CD14-positive monocyte (primary cell): Measurements from ENCODE around the gene TSHZ2. TPM values are rescaled to one million over a fixed set of nuclear protein-coding genes. Genes with fewer than 3 reads are reported as not detected.

Experiments
- DNase-seq, 3 donors: peaks; one replicate each; pipeline ENCODE4 v3.0.0-alpha.2; 2011 to 2022
- H2AFZ ChIP-seq: 2 replicates; pipeline ENCODE4 v1.6.0; 2012; ENCODE audit warnings: mild to moderate bottlenecking, low read depth, low read length, inconsistent platforms; ENCODE audit not compliant: insufficient read depth, poor library complexity, severe bottlenecking
- H3K27ac ChIP-seq, 2 donors: 1 replicate in 1 of 2; 2 replicates in 1 of 2; pipeline ENCODE4 v1.5.1; 2012 to 2013; ENCODE audit warnings: low read length in 2 of 2, control low read depth in 1 of 2, inconsistent platforms in 1 of 2, low read depth in 1 of 2, mild to moderate bottlenecking in 1 of 2
- H3K27me3 ChIP-seq, 2 donors: one replicate each; pipeline versions ENCODE4 v1.6.0 to v1.6.1; 2011 to 2013; ENCODE audit warnings: low read length in 2 of 2; ENCODE audit not compliant: control insufficient read depth in 2 of 2, insufficient read depth in 2 of 2
- H3K36me3 ChIP-seq, 2 donors: replicated peaks in 1 of 2; 1 replicate in 1 of 2; 2 replicates in 1 of 2; pipeline versions ENCODE4 v1.5.1 to v1.6.1; 2012 to 2013; ENCODE audit warnings: low read length in 2 of 2, control low read depth in 1 of 2, inconsistent platforms in 1 of 2, mild to moderate bottlenecking in 1 of 2; ENCODE audit not compliant: insufficient read depth in 2 of 2, control insufficient read depth in 1 of 2
- H3K4me1 ChIP-seq, 2 donors: 1 replicate in 1 of 2; 2 replicates in 1 of 2; pipeline versions ENCODE4 v1.5.1 to v1.6.1; 2012 to 2013; ENCODE audit warnings: low read length in 2 of 2, control low read depth in 1 of 2, inconsistent platforms in 1 of 2, mild to moderate bottlenecking in 1 of 2, moderate library complexity in 1 of 2; ENCODE audit not compliant: insufficient read depth in 2 of 2, control insufficient read depth in 1 of 2
- H3K4me2 ChIP-seq: replicated peaks from 2 replicates; pipeline ENCODE3; 2012; ENCODE audit warnings: low read length, moderate library complexity, mild to moderate bottlenecking; ENCODE audit not compliant: poor library complexity, severe bottlenecking; ENCODE audit errors: extremely low read depth
- H3K4me3 ChIP-seq, 3 experiments: fragments of 200-600 bp in 1 of 3; sonication (generic) in 1 of 3; replicated peaks in 1 of 3; 1 replicate in 2 of 3; 2 replicates in 1 of 3; pipeline ENCODE4 v1.5.1; 2011 to 2013; ENCODE audit warnings: low read length in 3 of 3, mild to moderate bottlenecking in 3 of 3, control low read depth in 2 of 3, low read depth in 2 of 3, inconsistent platforms in 1 of 3, moderate library complexity in 1 of 3
- H3K79me2 ChIP-seq: 2 replicates; pipeline ENCODE4 v1.6.0; 2012; ENCODE audit warnings: mild to moderate bottlenecking, control low read depth, inconsistent platforms, low read length, moderate library complexity; ENCODE audit not compliant: insufficient read depth
- H3K9ac ChIP-seq: 2 replicates; pipeline ENCODE4 v1.6.0; 2017; ENCODE audit warnings: low read length, mild to moderate bottlenecking; ENCODE audit not compliant: insufficient read depth, poor library complexity, severe bottlenecking
- H3K9me3 ChIP-seq, 2 donors: replicated peaks in 1 of 2; 1 replicate in 1 of 2; 2 replicates in 1 of 2; pipeline versions ENCODE4 v1.5.1 to v1.6.1; 2012 to 2013; ENCODE audit warnings: low read length in 2 of 2, control low read depth in 1 of 2; ENCODE audit not compliant: control insufficient read depth in 1 of 2, insufficient read depth in 1 of 2
- H4K20me1 ChIP-seq: 2 replicates; pipeline ENCODE4 v1.6.0; 2012; ENCODE audit warnings: mild to moderate bottlenecking, low read length, control low read depth, moderate library complexity; ENCODE audit not compliant: insufficient read depth
- H3K27ac Mint-ChIP-seq, 7 donors: one replicate each; pipeline ENCODE4 v1.8.0; 2020; ENCODE audit warnings: mild to moderate bottlenecking in 7 of 7, mixed read lengths in 7 of 7, moderate library complexity in 6 of 7, inconsistent platforms in 2 of 7
- H3K27me3 Mint-ChIP-seq, 3 donors: one replicate each; pipeline ENCODE4 v1.8.0; 2021 to 2022; ENCODE audit warnings: low read depth in 3 of 3, mild to moderate bottlenecking in 3 of 3, mixed read lengths in 3 of 3, moderate library complexity in 3 of 3, inconsistent platforms in 1 of 3
- H3K36me3 Mint-ChIP-seq, 2 donors: one replicate each; pipeline ENCODE4 v1.8.0; 2020; ENCODE audit warnings: mixed read lengths in 2 of 2, inconsistent platforms in 1 of 2, mild to moderate bottlenecking in 1 of 2
- H3K4me1 Mint-ChIP-seq: one replicate; pipeline ENCODE4 v1.8.0; 2020; ENCODE audit warnings: mild to moderate bottlenecking, mixed read lengths
- H3K4me3 Mint-ChIP-seq, 2 donors: one replicate each; pipeline ENCODE4 v1.8.0; 2020; ENCODE audit warnings: mild to moderate bottlenecking in 2 of 2, mixed read lengths in 2 of 2, moderate library complexity in 1 of 2
- H3K9me3 Mint-ChIP-seq, 7 donors: one replicate each; pipeline ENCODE4 v1.8.0; 2020 to 2022; ENCODE audit warnings: mixed read lengths in 7 of 7, mild to moderate bottlenecking in 6 of 7, moderate library complexity in 6 of 7, inconsistent platforms in 2 of 7
- WGBS: methylation state at CpG from one replicate; pipeline ENCODE4 v1.1.5; 2013; ENCODE audit warnings: missing lambda C conversion rate; ENCODE audit not compliant: insufficient coverage; 5-methylcytosine and 5-hydroxymethylcytosine counted together
- intact Hi-C, 2 donors: fragments of 100-400 bp; cut with micrococcal nuclease; formaldehyde crosslinking; loops; one replicate each; pipeline versions ENCODE4 v1.15.0 to v1.15.1; 2023
- polyA plus RNA-seq, 3 donors: library from polyadenylated mRNA; depleted of rRNA in 1 of 3; unstranded in 2 of 3; stranded (reverse) in 1 of 3; fragments of 300-500 nt in 2 of 3; fragments of >200 nt in 1 of 3; fragmentation: Illumina TruSeq in 2 of 3; gene quantifications; 1 replicate in 2 of 3; 2 replicates in 1 of 3; pipeline ENCODE4 v1.2.3, GENCODE V29; 2012 to 2021
- TF ChIP-seq, protein P1 (sequence below): fragments of 200-600 bp; IDR thresholded peaks from one replicate; pipeline ENCODE4 v1.8.0; 2022; ENCODE audit warnings: antibody characterized with exemption, mild to moderate bottlenecking

TSHZ2 gene
- polyA plus RNA-seq, 3 donors: not detected

DNA sequence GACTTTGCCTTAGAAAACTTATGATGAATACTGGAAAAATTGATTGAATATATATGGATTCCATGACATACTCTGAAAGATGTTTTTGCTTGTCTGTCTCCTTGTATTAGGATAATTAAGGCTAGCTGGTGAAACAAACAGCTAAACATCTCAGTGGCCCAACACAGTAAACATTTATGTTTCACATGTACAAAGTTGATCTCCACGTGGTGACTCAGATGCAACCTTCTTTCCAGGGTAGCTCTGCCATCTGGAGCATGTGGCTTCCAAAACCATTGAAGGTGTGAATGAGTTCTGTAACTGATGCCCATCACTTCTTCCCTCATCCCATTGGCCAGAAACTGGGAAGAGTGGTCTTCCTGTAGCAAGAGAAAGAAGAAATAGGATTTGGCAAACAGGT lies 196.3 kb downstream of the TSHZ2 start:
- no peak overlapping the region for H3K4me3 ChIP-seq
- no peak overlapping the region for H3K9ac ChIP-seq
- no peak overlapping the region for H2AFZ ChIP-seq
- DNase-seq: no peak
- intact Hi-C loops: no loop called here
- peaks cover 0 to 2% of the 10 kb centered on the region in 2 donors for H3K27me3 ChIP-seq
- H3K27ac ChIP-seq: no peak overlapping the region
- Mint-ChIP-seq H3K27me3 (peaks cover 1 to 5% (median 2%) of the 10 kb centered on the region in 3 donors), H3K36me3 (no peaks in the 10 kb centered on the region), H3K4me1 (no peaks in the 10 kb centered on the region), H3K4me3 (no peak overlapping the region), H3K27ac (no peak overlapping the region), H3K9me3 (no peaks in the 10 kb centered on the region)
- no peaks in the 10 kb centered on the region for H3K36me3 ChIP-seq
- no peaks in the 10 kb centered on the region for H3K79me2 ChIP-seq
- H3K9me3 ChIP-seq: no peaks in the 10 kb centered on the region
- no peak overlapping the region for H3K4me2 ChIP-seq
- WGBS: no CpG with 5 or more reads among the region's 1 CpG
- TF ChIP-seq, protein P1, sequence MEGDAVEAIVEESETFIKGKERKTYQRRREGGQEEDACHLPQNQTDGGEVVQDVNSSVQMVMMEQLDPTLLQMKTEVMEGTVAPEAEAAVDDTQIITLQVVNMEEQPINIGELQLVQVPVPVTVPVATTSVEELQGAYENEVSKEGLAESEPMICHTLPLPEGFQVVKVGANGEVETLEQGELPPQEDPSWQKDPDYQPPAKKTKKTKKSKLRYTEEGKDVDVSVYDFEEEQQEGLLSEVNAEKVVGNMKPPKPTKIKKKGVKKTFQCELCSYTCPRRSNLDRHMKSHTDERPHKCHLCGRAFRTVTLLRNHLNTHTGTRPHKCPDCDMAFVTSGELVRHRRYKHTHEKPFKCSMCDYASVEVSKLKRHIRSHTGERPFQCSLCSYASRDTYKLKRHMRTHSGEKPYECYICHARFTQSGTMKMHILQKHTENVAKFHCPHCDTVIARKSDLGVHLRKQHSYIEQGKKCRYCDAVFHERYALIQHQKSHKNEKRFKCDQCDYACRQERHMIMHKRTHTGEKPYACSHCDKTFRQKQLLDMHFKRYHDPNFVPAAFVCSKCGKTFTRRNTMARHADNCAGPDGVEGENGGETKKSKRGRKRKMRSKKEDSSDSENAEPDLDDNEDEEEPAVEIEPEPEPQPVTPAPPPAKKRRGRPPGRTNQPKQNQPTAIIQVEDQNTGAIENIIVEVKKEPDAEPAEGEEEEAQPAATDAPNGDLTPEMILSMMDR: no peak
- no peaks in the 10 kb centered on the region for H3K4me1 ChIP-seq
- no peaks in the 10 kb centered on the region for H4K20me1 ChIP-seq

DNA sequence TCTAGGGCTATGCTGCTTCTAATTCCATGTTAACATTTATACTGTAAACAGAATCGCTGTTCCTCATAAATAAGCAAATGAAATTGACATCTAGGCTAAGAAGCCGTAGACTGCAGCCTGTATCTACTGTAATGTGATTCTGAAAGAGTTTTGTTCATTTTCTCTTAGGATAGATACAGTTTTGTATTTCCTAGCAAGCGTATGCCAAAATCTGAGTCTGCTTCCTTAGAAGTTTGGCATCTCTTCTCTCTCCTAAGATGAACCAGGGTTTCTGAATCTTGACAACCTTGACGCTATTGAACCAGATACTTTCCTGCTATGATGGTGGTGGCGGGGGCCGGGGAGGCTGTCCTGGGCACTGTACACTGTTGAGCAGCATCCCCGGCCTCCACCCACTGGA lies 198.0 kb downstream of the TSHZ2 start:
- Histone ChIP-seq H4K20me1 (no peaks in the 10 kb centered on the region), H3K79me2 (no peaks in the 10 kb centered on the region), H3K27me3 (peaks cover 0 to 2% of the 10 kb centered on the region in 2 donors), H3K36me3 (no peaks in the 10 kb centered on the region), H3K4me2 (no peak overlapping the region), H2AFZ (no peak overlapping the region), H3K9ac (no peak overlapping the region), H3K9me3 (no peaks in the 10 kb centered on the region), H3K4me3 (no peak overlapping the region), H3K4me1 (no peaks in the 10 kb centered on the region), H3K27ac (no peak overlapping the region)
- Mint-ChIP-seq H3K27ac (no peak overlapping the region), H3K4me3 (no peak overlapping the region), H3K27me3 (peaks cover 4 to 5% (median 4%) of the 10 kb centered on the region in 3 donors), H3K36me3 (no peaks in the 10 kb centered on the region), H3K9me3 (no peaks in the 10 kb centered on the region), H3K4me1 (no peaks in the 10 kb centered on the region)
- TF ChIP-seq, protein P1: no peak
- 88% methylated on average over 3 of the region's 7 CpGs for WGBS
- intact Hi-C loops: no loop called here
- no peak for DNase-seq
